C4-2B (cell line): ENCODE results near the gene ADGRV1.

Experiments used
- CTCF ChIP-seq: fragments of 450-650 bp; conservative IDR thresholded peaks from 2 replicates; pipeline ENCODE4 v1.5.1; 2017; ENCODE audit warnings: mild to moderate bottlenecking
- ZFX ChIP-seq: fragments of 450-650 bp; IDR thresholded peaks from 2 replicates; pipeline ENCODE4 v1.6.1; 2017

- TF ChIP-seq CTCF (no peak), ZFX (no peak)
These were observed 362.9 kb downstream of the ADGRV1 start for GRCh38 chr5:90921418-90921973.
